HG03280 (cell line): Measurements from ENCODE around the gene C4orf17.
"Not testable (repeated sequence)": the region's sequence is repeated elsewhere in the genome, so short reads cannot be mapped to it uniquely, and the experiment has no call there.

Experiments used
- ATAC-seq: cut with Tn5 transposase; IDR thresholded peaks from one replicate; pipeline ENCODE4 v1.9.1; 2021; ENCODE audit warnings: mild to moderate bottlenecking, moderate library complexity; ENCODE audit not compliant: unreplicated experiment

C4orf17 gene

DNA sequence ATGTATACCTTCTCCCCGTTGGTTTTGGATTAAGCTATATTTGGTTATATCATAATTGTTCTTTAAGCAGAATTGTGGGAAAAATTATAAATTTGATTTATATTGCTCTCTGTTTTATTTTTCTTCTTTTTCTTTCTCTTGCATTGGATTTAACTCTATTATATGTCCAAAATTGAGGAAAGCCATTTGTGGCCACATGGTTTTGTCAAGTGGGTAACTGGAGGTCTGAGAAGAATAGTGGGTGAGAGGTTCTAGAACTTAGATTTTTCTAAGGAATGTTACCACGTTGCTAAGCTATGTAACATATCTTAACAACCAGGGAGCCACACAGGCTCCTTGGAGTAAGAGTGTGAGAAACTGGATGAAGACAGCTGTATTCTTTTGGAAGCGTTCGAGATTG is at the start of gene C4orf17:
TSS of gene C4orf17 (plus strand) at position 301 of the 400 bp plus-strand sequence. CDS start 2,061 bp downstream, outside the sequence.
- ATAC-seq = no peak

DNA sequence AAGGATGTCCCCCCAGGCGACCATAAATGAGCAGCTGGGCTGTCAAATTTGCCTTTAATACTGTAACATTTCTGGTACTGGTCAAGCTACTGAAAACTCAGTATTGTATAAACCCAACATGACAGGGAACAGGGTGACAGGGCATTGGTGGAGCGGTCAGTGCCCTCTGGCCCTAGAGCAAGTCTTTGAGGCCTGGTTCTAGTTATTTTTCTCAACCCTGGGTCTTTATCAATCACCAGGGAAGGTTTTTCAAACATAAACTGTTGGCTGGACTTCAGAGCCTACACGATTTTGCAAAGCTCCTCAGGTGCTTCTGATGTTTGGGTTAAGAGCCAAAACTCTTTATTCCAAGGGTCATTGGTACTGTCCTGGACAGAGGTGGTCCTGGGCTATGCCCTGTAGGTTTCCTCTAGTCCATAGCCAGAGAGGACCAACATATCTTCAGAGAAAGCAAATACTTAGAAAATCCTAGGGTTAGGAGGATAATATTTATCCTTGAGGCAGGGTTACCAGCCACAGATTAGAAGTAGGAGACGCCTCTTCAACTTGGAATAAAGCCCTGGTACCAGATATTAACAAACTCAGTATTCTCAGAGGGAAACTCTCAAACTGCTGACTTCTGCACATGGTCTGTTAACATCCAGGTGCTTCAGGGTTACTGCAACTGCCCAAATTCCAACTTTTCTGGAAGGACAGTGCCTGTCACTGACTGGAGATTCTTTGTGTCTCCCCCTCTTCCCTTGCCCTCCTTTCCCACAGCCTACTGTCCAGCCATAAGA is 49.0 kb upstream of the C4orf17 start:
- no peak for ATAC-seq

DNA sequence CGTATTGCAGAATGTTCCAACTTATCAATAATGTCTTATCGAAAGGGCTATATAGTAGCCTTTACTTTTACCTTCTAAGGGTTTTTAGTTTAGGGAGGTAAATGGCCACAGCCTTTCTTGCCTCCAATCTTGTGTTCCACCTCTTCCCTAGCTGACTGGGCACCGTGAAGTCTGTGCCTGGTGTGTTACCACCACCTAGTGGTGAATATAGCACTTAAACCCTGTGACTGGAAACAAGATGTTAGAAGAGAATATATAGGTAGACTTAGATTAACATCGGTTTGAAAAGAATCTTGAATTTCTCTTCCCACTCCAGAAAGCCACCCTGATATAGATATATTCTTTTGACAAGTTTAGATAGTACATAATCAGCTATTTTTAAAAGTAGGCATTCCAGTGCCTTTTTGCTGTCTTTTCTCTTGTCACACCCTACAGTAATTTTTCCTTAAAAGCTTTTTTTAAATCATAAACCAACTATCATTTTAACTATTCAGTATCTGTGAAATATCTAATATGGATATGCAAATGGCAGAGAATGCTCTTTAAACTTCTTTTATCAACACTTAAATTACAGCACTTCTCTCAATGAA is 47.9 kb upstream of the C4orf17 start:
- peak; percentile 93 for ATAC-seq

DNA sequence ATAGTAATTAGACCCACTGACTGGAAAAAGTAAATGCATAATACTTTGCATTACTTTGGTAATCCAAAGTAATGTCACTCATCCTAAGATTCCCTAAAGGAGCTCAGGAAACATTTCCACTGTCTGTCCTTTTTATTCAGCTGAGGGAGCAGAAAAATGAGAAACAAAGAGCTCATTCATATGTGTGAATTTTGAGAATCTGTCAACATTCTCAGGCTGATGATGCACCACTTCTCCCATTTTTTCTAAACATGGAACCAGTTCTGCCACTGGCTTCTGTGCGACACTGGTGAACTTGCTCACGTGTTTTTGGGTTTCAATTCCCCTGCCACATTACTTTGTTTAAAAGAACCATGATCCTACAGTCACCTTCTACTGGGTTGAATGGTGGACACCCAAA is 47.3 kb upstream of the C4orf17 start:
- no peak for ATAC-seq

DNA sequence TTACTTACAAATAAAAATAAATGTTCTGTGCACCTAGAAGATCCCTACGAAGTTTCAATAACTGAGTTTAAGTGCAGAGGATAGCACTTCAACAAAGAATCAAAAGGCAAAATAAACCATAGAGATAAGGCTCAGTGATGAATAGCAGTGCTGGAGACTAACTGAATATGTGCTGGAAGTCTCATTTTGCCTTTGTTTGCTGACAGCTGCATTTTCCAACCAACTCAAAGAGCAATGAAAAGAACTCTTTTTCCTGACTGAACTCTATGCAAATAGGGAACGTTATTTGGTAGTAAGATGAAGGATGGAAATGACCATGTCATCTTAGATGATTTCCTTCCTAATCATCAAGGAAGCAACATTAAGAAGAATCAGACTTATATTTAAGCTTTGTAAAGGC is 42.9 kb upstream of the C4orf17 start:
- no peak for ATAC-seq

DNA sequence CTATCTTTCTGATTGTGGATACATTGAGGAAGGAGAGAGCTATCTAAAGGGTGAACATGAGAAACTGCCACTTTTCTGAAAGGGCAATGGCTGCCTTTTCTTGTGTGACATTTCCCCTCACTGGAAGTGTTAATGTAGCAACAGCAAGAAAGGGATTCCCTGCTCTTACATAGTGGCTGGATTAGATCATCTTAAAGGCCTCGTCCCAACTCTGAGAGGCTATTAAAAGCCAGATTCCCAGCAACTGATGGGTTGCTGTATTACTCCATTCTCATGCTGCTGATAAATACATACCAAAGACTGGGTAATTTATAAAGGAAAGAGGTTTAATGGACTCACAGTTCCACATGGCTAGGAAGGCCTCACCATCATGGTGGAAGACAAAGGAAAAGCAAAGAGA is 41.9 kb upstream of the C4orf17 start:
- no peak for ATAC-seq

DNA sequence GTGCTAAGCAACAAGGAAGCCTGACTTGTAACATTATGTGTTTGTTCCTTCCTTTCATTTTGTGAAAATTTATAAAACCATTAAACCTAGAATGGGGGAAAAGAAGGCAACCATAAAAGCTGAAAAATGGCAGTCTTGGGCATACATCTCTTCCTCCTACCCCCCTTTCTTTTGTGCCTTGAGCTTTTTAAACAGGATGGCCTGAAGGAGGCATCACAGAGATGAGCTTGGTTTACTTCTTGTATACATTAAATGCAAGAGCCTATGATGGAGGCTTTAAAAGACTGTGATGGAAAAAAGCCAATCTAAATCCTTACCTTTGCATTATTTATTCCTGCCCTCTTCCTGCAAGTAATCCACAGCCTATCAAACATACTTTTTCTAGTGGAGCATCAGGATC is 39.5 kb upstream of the C4orf17 start:
- no peak for ATAC-seq

DNA sequence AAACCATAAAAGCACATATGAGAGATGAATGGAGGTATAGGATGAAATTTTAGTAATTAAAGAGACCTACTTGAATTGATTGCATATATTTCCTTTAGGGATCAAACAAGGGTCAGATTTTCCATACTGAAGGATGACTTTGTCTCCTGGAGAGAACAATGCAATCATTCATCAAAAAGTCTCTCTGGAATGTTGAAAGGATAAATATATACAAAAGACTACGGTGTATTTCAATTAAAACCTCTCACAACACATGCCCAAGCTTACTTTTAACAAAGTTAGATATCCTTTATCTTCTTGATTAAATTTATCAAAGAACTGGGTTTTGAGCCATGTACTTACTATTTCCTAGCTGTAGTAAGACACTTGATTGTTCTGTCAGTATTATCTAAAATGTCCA is 38.9 kb upstream of the C4orf17 start:
- ATAC-seq = no peak

DNA sequence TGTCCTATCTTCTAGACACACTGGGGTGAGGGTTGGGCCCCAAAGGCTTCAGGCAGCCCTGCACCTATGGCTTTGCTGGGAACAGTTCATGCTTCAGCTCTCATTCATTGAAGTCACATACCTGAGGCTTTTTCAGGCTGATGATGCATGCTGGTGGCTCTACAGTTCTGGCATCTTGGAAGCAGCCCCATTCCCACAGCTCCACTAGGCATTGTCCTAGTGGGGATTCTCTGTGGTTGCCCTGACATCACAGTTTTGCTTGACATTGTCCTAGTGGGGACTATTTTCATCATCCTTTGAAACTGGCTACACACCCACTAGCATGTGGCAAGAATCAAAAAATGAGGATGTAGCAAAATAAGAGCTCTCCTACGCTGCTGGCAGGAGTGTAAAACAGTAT is 37.7 kb upstream of the C4orf17 start:
- ATAC-seq = no peak

DNA sequence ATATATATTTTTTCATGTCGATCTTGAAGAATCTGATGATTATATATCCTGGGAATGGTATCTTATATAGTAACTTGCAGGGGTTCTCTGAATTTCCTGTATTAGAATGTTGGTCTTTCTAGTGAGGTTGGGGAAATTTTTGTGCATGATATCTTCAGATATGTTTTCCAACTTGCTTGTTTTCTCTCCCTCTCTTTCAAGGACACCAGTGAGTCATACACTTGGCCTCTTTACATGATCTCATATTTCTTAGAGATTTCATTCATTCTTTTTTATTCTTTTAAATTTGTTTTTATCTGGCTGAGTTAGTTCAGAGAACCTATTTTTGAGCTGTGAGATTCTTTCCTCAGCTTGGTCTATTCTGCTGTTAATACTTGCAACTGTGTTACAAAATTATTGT is 27.2 kb upstream of the C4orf17 start:
- ATAC-seq = no peak

DNA sequence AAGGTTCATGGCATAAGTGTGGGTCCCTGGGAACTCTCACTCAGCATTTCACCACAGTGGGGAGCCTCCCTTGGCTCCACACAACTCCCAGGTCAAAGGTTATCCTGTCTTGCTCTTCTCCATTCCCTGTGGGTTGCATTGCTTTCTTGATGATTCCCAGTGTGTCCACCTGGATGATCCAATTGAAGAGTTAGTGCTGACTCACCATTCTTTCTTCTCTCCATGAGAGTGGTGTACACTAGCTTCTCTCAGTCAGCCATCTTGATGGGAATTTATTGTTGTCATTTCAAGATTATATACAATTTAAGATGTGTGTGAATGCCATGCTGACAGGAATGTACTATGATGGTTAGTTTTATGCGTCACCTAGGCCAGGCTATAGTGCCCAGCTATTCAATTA is 25.6 kb upstream of the C4orf17 start:
- ATAC-seq = no peak

DNA sequence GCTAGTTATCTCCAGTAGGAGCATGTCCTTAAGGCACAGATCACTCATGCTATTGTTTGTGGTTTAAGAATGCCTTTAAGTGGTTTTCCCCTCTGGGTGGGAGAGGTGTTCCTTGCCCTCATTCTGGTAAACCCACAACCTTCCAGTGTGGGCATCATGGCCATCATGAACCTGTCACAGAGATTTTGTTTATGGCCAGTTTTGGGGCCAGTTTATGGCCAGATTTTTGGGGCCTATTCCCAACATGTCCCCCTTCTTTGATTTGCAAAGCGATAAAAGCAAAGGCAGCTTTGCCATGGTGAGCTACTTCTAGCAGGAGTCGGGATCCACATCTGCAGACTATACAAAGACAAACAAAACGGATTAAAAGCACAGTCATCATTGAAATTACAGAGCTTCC is 24.2 kb upstream of the C4orf17 start:
- ATAC-seq = not testable (repeated sequence)

DNA sequence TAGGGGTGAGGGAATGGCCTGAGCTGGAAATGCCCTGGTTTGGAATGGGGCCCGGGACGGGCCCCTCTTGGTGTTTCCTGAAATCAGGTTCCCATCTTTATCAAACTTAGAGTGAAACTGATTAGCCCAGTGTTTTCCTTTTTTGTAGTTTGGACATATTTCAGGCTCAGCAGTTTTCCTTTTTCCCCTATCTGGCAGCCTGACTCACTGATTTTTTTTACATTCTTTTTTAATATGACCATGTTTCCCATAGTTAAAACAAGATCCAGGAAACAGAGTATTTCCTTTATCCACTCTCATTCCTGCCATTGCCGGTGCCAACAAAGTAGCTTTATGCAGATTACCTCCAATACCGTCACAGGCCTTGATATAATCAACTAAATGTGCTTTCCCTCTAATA is 20.5 kb upstream of the C4orf17 start:
- no peak for ATAC-seq

DNA sequence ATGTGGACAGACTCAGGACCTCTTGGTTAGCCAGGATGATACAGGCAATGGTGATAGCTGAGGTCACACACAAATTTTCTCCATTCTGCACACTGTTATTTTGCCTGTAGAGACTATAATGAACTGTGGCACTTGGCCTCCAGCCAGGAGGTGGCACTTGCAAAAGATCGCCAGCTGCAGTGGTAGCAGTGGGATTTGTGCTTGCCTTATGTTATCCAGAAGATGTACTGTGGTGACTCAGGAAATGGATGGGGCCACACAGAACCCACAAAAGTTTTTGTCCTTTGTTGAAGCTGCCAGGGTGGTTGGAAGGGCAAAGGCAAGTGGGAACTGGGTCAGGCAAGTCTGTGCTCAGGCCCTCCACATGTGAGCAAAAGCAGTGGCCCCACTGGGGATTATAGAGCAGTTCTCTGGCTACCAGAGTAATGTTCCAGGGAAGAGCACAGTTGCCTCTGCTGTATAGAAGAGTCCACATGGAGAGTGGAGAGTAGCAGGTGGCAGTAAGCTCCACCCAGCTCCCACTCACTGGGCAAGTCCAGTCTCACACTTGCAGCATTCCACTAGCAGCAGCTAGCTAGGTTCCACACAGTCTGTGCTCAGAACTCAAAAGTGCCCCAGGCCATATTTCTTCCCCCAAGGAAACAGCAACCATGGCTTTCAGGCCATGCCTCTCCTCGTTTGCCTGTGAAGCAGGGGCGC is 5.9 kb upstream of the C4orf17 start:
- no peak for ATAC-seq

DNA sequence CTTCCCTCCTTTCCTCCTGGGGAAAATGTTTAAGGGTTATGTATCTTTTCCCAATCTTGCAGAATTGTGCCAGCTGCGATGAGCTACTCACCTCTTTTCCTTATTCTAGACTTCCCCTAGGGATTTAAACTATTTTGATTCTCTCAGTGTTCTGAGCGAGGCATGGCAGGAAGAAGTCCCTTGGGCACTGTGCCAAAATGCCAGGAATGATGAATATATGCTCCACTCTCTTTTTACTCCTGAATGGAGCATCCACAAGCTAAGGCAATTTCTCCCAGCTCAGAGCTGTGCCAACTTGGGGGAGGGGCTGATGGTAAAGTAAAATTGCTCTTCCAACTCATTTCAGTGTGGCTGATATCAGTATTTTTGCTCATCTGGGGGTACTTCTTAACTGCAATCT is 4.0 kb upstream of the C4orf17 start:
- no peak for ATAC-seq

DNA sequence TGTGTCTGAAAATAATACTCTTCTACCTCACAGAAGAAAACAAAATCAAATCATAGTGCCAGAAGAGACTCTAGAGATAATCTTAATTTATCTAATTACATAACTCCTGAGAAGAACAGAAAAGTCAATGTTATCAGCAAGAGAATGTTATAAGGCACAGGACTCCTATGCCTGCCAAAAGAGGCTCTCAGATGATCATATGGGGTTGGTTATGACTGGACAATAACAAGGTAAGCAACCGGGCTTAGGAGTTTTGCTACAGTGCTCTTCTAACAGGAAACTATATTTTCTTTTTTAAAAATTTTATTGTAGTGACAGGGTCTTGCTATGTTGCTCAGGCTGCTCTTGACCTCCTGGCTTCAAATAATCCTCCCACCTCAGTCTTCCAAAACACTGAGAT is 3.5 kb upstream of the C4orf17 start:
- ATAC-seq = no peak

DNA sequence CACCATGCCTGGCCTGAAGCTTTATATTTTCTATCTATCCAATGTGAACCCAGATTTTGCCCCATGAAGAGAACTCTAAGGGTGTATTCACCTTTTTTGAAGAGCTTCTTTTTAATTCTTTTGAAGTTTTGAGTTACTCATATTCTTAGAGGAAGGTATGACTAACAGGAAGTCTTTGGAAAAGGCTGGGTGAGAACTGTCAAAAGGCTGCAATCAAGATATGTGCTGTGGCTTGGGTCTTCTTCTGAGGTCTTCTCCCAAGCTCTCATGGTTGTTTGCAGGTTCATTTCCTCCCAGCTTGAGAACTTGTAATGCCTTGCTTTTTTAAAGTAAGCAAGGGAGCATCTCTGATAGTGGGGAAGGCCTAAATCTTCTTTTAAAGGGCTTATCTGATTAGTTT is 3.1 kb upstream of the C4orf17 start:
- no peak for ATAC-seq

DNA sequence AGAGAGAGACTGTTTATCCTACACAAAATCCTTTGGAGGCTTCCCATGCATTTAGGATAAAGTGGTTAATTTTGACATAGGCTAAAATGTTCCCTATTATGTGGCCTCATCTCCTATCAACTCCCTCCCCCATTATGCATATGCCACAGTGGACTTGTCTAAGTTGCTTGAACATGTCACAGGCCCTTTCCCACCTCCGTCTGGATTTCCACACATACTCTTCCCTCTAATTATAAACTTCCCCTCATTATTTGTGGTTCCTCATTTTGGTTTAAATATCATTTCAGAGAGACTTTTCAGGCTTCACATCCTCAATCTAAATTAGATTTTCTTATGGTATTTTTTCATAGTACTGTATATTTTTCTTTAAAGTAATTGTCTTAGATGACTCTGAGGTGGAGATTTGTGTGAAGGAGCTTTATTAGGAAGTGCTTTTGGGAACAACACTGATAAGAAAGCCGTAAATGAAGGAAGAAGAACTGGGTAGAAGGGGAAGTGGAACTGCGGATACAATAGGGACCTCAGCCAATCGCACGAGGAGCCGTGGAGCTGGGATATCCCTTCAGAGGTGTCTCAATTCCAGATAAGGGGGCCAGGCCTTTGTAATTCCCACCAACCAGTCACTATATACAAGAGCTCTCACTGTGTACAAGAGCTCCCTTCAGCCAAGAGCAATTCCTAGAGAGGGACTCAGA is 7.9 kb downstream of the C4orf17 start:
- no peak for ATAC-seq

DNA sequence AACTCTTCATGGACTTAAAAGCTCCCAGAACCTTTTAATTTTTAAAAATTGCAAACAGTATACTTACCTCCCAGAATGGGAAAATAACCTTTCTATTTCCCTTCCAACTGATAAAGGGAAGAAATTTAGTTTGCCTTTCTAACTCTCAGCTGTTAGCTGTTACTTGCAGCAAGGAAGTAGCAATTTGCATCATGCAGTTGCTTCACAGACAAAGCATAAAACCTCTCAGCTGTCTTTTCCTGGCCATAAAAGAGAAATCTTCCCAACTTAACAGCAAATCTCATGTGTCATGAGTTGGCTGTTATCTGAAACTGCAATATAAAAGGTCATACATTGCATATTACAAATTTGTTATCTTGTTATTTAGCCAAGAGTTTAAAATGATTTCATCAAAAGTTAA is 18.4 kb downstream of the C4orf17 start:
- ATAC-seq = no peak

DNA sequence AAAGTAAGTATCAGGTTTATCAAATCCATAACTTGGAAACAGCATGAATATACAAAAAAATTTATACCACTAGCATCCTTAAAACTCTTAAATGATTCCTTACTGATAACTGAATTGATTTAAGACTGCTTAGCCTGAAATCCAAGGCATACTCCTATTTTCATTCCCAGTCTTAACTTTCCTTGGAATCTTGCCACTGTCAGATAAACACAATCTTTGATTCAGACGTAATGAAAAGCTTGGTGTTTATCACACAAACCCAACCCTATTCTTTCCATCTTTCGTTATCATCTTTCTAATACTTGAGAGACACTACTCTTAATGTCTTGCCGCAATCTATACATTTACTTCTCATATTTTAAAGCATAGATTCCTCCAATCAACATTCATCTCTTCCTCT is 19.1 kb downstream of the C4orf17 start:
- no peak for ATAC-seq

DNA sequence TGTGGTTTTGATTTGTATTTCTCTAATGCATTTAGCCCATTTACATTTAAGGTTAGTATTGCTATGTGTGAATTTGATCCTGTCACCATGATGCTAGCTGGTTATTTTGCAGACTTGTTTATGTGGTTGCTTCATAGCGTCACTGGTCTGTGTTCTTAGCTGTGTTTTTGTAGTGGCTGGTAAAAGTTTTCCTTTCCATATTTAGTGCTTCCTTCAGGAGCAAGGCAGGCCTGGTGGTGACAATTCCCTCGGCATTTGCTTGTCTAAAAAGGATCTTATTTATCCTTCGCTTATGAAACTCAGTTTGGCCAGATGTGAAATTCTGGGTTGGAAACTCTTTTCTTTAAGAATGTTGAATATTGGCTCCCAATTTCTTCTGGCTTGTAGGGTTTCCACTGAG is 23.9 kb downstream of the C4orf17 start:
- not testable (repeated sequence) for ATAC-seq

DNA sequence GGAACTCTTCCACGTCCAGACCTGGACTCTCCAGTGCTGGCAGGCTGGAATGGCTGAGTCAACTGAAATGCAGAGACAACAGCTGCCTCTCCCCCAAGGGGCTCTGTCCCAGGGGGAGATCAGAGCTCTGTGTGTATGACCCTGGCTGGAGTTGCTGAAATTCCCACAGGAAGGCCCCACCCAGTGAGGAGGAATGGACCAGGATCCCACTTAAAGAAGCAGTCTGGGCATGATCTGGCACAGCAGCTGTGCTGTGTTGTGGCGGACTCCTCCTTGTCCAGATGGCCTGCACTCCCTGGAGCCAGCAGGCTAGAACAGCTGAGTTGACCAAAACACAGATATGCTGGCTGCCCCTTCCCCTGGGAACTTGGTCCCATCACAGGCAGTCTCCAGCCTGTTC is 25.4 kb downstream of the C4orf17 start:
- ATAC-seq = no peak
